H1 (cell line): ENCODE results near the gene TSPAN4. TPM values are rescaled to one million over a fixed set of nuclear protein-coding genes. Genes with fewer than 3 reads are reported as not detected.

Source experiments
- NANOG ChIP-seq: IDR thresholded peaks from 2 replicates; pipeline ENCODE4 v1.6.1; 2011; ENCODE audit warnings: low read length, low read depth, mild to moderate bottlenecking, inconsistent platforms; ENCODE audit not compliant: insufficient read depth, poor library complexity, severe bottlenecking
- POLR2AphosphoS5 ChIP-seq: IDR thresholded peaks from 2 replicates; pipeline ENCODE4 v1.6.1; 2011; ENCODE audit warnings: low read depth, low read length
- RXRA ChIP-seq: IDR thresholded peaks from 2 replicates; pipeline ENCODE4 v1.6.1; 2011; ENCODE audit warnings: low read depth, mild to moderate bottlenecking, low read length, moderate library complexity; ENCODE audit not compliant: insufficient read depth
- TAF7 ChIP-seq: optimal IDR thresholded peaks from 2 replicates; pipeline ENCODE3; 2011; ENCODE audit warnings: low read depth, mild to moderate bottlenecking, inconsistent platforms, low read length, moderate library complexity, borderline replicate concordance
- TCF12 ChIP-seq: IDR thresholded peaks from 2 replicates; pipeline ENCODE4 v1.6.1; 2011; ENCODE audit warnings: low read depth, mild to moderate bottlenecking, low read length
- polyA plus RNA-seq, 7 experiments: library from polyadenylated mRNA; depleted of rRNA in 3 of 7; stranded (reverse) in 5 of 7; unstranded in 2 of 7; fragments of >200 nt in 5 of 7; fragments of 200-250 nt in 2 of 7; gene quantifications; 1 replicate in 5 of 7; 2 replicates in 1 of 7; 4 replicates in 1 of 7; pipeline versions ENCODE4 v1.2.1 to v1.2.3, GENCODE V29; 2011 to 2013; ENCODE audit warnings: missing spikeins in 2 of 7, mixed read lengths in 2 of 7
- total RNA-seq: library from RNA; stranded (reverse); fragmentation: NEBNext Ultra II Directional; extraction: Animal tissue kit (Norgen Biotek cat#: 25700); gene quantifications from 2 replicates; pipeline ENCODE4 v1.2.1, GENCODE V29; 2021
- TF ChIP-seq, protein P1 (sequence below): IDR thresholded peaks from 2 replicates; pipeline ENCODE4 v1.6.1; 2012; ENCODE audit warnings: inconsistent platforms
- TF ChIP-seq, protein P2 (sequence below), 3 experiments: IDR thresholded peaks; 1 replicate in 2 of 3; 2 replicates in 1 of 3; pipeline versions ENCODE4 v1.5.1 to v1.6.1; 2011; ENCODE audit warnings: low read length in 3 of 3, mild to moderate bottlenecking in 3 of 3, inconsistent platforms in 2 of 3, low read depth in 1 of 3, moderate library complexity in 1 of 3; ENCODE audit not compliant: insufficient read depth in 1 of 3; ENCODE audit errors: control extremely low read depth in 1 of 3

Gene TSPAN4
- total and polyA plus RNA-seq, 2 of the 8 experiments (the other 6 are each of a cell fraction or from before 2014, with no cell fraction given), result 74.1 to 145 TPM

DNA sequence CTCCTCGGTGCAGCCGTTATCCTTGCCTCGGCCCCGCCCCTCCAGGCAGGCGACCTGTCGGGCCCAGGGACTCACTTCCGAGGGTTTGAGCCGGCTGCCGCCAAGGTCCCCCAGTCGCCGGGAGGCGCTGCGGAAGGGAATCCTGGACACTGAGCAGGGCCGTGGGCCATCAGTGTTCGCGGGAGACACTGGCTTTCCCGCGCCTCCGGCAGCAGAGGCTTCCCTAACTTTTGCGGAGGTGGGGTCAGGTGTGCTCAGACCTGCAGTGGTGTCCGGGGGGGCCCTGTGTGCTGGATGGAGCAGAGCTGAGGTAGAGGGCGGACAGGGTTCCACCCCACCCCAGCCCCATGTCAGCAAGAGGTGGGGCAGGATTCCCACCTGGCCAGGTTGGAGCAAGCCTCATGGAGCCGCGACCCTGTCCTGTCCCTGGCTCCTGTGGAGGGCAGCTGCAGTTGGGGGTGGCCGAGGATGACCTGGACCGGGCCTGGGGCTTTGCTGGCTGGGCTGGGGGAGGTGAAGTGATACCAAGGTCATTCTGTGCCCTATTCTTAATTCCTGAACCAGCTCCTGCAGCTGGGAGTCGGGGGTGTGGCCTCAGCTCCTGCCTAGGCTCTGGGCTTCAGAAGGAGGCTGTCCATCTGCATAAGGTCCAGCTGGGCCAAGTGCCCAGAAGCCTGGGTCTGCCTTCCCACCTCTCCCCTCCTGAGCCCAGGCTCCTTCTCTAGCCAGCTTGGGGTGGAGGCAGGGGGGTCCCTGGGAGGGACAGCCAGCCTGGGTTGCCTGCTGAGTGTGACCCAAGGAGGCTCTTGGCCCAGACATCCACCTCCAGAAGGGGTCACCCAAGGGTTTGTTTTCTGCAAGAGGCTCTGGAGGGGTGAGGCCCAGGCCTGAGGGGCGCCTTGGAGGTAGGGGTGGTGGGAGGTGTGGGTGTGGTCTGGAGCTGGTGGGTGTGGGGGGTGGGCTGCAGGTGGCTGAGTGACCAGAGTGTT is 8.4 kb downstream of the TSPAN4 start (continued):
- TF ChIP-seq NANOG (no peak), TAF7 (peak; percentile 21), POLR2AphosphoS5 (0 out of 2 replicates have a peak, but pooled peaks have one; percentile 30), TCF12 (no peak), RXRA (0 out of 2 replicates have a peak, but pooled peaks have one; percentile 75)
- TF ChIP-seq, protein P1, sequence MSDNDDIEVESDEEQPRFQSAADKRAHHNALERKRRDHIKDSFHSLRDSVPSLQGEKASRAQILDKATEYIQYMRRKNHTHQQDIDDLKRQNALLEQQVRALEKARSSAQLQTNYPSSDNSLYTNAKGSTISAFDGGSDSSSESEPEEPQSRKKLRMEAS, result no peak
- TF ChIP-seq, protein P2, sequence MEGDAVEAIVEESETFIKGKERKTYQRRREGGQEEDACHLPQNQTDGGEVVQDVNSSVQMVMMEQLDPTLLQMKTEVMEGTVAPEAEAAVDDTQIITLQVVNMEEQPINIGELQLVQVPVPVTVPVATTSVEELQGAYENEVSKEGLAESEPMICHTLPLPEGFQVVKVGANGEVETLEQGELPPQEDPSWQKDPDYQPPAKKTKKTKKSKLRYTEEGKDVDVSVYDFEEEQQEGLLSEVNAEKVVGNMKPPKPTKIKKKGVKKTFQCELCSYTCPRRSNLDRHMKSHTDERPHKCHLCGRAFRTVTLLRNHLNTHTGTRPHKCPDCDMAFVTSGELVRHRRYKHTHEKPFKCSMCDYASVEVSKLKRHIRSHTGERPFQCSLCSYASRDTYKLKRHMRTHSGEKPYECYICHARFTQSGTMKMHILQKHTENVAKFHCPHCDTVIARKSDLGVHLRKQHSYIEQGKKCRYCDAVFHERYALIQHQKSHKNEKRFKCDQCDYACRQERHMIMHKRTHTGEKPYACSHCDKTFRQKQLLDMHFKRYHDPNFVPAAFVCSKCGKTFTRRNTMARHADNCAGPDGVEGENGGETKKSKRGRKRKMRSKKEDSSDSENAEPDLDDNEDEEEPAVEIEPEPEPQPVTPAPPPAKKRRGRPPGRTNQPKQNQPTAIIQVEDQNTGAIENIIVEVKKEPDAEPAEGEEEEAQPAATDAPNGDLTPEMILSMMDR (IDR thresholded peaks at IDR 0.05; ENCODE audit: control extremely low read depth in 1 of 3, insufficient read depth in 1 of 3, low read depth in 1 of 3, low read length in 3 of 3), result peak in 2 of 3 experiments; percentile 53 to 55; a peak in 3 of 4 replicates
